Stimulated activated CD4-positive, alpha-beta T cell treated with anti-CD3 and anti-CD28 coated beads, Interleukin-15, amount 100 ng/mL, for 1 hour (primary cell): ENCODE data around the gene MLST8.
A peak's percentile ranks its signal among the peaks of the same experiment; 100 is the strongest.
"Not testable (repeated sequence)": the region's sequence is repeated elsewhere in the genome, so short reads cannot be mapped to it uniquely, and the experiment has no call there.

ENCODE experiments used
- DNase-seq, 2 donors: peaks; one replicate each; pipeline ENCODE4 v3.0.0-alpha.2; 2020; ENCODE audit warnings: low read depth in 1 of 2, low spot score in 1 of 2

The MLST8 gene

GRCh38 chr16:2243031-2243528 is 37.8 kb downstream of the MLST8 start:
- DNase-seq = no peak

- DNase-seq = no peak
Observed at GRCh38 chr16:2243781-2244180, 38.5 kb downstream of the MLST8 start.

GRCh38 chr16:2244301-2244700 is 39.0 kb downstream of the MLST8 start:
- DNase-seq = no peak

- no peak for DNase-seq
Observed at GRCh38 chr16:2244926-2245795, 39.9 kb downstream of the MLST8 start.

GRCh38 chr16:2246301-2246885 is 41.1 kb downstream of the MLST8 start:
- DNase-seq = no peak

GRCh38 chr16:2250652-2251295 is 45.5 kb downstream of the MLST8 start:
- peak in 1 of 2 donors; percentile 37 for DNase-seq

GRCh38 chr16:2251296-2252111 is 46.2 kb downstream of the MLST8 start, which contains the start of gene ECI1:
ECI1 (minus strand) TSS chr16:2251587; CDS start chr16:2251566, 21 bp downstream.
- DNase-seq = peak; percentile 64 to 69

GRCh38 chr16:2252806-2253148 is 47.5 kb downstream of the MLST8 start:
- DNase-seq = no peak

GRCh38 chr16:2253293-2253692 is 48.0 kb downstream of the MLST8 start:
- DNase-seq = no peak

GRCh38 chr16:2256531-2257140 is 51.4 kb downstream of the MLST8 start:
- DNase-seq = no peak

GRCh38 chr16:2257726-2258125 is 52.5 kb downstream of the MLST8 start:
- DNase-seq = no peak

GRCh38 chr16:2258530-2258929 is 53.3 kb downstream of the MLST8 start:
- DNase-seq = not testable (repeated sequence)
